ENCODE measurements around the gene CNTN1. TPM values are rescaled to one million over a fixed set of nuclear protein-coding genes. Genes with fewer than 3 reads are reported as not detected.

CNTN1 gene
- polyA plus RNA-seq, 1 donor from 2014 or later, result 101 TPM

GRCh38 chr12:40801861-40802260 lies 109.6 kb downstream of the CNTN1 start:
- Histone ChIP-seq H3K27me3 (ENCODE audit: insufficient read depth, low read depth, low read length) (no peaks in the 10 kb centered on the region), H3F3A (ENCODE audit: insufficient read depth, low read length, poor library complexity, severe bottlenecking) (no peaks in the 10 kb centered on the region), H3K9me3 (ENCODE audit: low read length) (no peaks in the 10 kb centered on the region), H4K20me1 (ENCODE audit: insufficient read depth) (no peaks in the 10 kb centered on the region), H3K9ac (ENCODE audit: low read length) (no peak overlapping the region), H3K4me2 (ENCODE audit: low read length) (no peak overlapping the region), H3K79me2 (replicated peaks; ENCODE audit: insufficient read depth, low read length) (no peaks in the 10 kb centered on the region), H3K9me2 (ENCODE audit: insufficient read depth, low read length) (no peaks in the 10 kb centered on the region), H3K36me3 (ENCODE audit: insufficient read depth, low read length) (no peaks in the 10 kb centered on the region), H2AFZ (ENCODE audit: low read depth, low read length) (no peak overlapping the region), H3K4me3 (ENCODE audit: low read length) (no peak overlapping the region), H3K27ac (ENCODE audit: low read length) (no peak overlapping the region)
- TF ChIP-seq POLR2AphosphoS5 (IDR thresholded peaks at IDR 0.05) (no peak), EP300 (conservative IDR thresholded peaks at IDR 0.05; ENCODE audit: poor library complexity, severe bottlenecking) (no peak), SMC3 (conservative IDR thresholded peaks at IDR 0.05; ENCODE audit: poor library complexity) (no peak), EZH2 (IDR thresholded peaks at IDR 0.05; ENCODE audit: borderline replicate concordance, insufficient read depth, low read length, poor library complexity, severe bottlenecking) (no peak), MXI1 (conservative IDR thresholded peaks at IDR 0.05; ENCODE audit: poor library complexity, severe bottlenecking) (no peak), RAD21 (conservative IDR thresholded peaks at IDR 0.05) (no peak)
- TF ChIP-seq, protein P1, sequence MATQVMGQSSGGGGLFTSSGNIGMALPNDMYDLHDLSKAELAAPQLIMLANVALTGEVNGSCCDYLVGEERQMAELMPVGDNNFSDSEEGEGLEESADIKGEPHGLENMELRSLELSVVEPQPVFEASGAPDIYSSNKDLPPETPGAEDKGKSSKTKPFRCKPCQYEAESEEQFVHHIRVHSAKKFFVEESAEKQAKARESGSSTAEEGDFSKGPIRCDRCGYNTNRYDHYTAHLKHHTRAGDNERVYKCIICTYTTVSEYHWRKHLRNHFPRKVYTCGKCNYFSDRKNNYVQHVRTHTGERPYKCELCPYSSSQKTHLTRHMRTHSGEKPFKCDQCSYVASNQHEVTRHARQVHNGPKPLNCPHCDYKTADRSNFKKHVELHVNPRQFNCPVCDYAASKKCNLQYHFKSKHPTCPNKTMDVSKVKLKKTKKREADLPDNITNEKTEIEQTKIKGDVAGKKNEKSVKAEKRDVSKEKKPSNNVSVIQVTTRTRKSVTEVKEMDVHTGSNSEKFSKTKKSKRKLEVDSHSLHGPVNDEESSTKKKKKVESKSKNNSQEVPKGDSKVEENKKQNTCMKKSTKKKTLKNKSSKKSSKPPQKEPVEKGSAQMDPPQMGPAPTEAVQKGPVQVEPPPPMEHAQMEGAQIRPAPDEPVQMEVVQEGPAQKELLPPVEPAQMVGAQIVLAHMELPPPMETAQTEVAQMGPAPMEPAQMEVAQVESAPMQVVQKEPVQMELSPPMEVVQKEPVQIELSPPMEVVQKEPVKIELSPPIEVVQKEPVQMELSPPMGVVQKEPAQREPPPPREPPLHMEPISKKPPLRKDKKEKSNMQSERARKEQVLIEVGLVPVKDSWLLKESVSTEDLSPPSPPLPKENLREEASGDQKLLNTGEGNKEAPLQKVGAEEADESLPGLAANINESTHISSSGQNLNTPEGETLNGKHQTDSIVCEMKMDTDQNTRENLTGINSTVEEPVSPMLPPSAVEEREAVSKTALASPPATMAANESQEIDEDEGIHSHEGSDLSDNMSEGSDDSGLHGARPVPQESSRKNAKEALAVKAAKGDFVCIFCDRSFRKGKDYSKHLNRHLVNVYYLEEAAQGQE (IDR thresholded peaks at IDR 0.05; ENCODE audit: borderline replicate concordance), result no peak

GRCh38 chr12:40802656-40803055 lies 110.4 kb downstream of the CNTN1 start:
- H3K9ac ChIP-seq (ENCODE audit: low read length), result no peak overlapping the region
- no peaks in the 10 kb centered on the region for H3K36me3 ChIP-seq (ENCODE audit: insufficient read depth, low read length)
- no peaks in the 10 kb centered on the region for H3K9me3 ChIP-seq (ENCODE audit: low read length)
- TF ChIP-seq POLR2AphosphoS5 (IDR thresholded peaks at IDR 0.05) (no peak), MXI1 (conservative IDR thresholded peaks at IDR 0.05; ENCODE audit: poor library complexity, severe bottlenecking) (no peak), TAF1 (IDR thresholded peaks at IDR 0.05; ENCODE audit: low read depth) (no peak), EZH2 (IDR thresholded peaks at IDR 0.05; ENCODE audit: borderline replicate concordance, insufficient read depth, low read length, poor library complexity, severe bottlenecking) (no peak), EP300 (conservative IDR thresholded peaks at IDR 0.05; ENCODE audit: poor library complexity, severe bottlenecking) (no peak), RAD21 (conservative IDR thresholded peaks at IDR 0.05) (no peak), SMC3 (conservative IDR thresholded peaks at IDR 0.05; ENCODE audit: poor library complexity) (no peak)
- TF ChIP-seq, protein P2, sequence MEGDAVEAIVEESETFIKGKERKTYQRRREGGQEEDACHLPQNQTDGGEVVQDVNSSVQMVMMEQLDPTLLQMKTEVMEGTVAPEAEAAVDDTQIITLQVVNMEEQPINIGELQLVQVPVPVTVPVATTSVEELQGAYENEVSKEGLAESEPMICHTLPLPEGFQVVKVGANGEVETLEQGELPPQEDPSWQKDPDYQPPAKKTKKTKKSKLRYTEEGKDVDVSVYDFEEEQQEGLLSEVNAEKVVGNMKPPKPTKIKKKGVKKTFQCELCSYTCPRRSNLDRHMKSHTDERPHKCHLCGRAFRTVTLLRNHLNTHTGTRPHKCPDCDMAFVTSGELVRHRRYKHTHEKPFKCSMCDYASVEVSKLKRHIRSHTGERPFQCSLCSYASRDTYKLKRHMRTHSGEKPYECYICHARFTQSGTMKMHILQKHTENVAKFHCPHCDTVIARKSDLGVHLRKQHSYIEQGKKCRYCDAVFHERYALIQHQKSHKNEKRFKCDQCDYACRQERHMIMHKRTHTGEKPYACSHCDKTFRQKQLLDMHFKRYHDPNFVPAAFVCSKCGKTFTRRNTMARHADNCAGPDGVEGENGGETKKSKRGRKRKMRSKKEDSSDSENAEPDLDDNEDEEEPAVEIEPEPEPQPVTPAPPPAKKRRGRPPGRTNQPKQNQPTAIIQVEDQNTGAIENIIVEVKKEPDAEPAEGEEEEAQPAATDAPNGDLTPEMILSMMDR (IDR thresholded peaks at IDR 0.05; ENCODE audit: poor library complexity, severe bottlenecking), result no peak
- TF ChIP-seq, protein P1 (IDR thresholded peaks at IDR 0.05; ENCODE audit: borderline replicate concordance), result no peak
- H3K27ac ChIP-seq (ENCODE audit: low read length), result no peak overlapping the region
- H3K79me2 ChIP-seq (replicated peaks; ENCODE audit: insufficient read depth, low read length), result no peaks in the 10 kb centered on the region
- no peaks in the 10 kb centered on the region for H3K27me3 ChIP-seq (ENCODE audit: insufficient read depth, low read depth, low read length)
- H2AFZ ChIP-seq (ENCODE audit: low read depth, low read length), result no peak overlapping the region
- H4K20me1 ChIP-seq (ENCODE audit: insufficient read depth), result no peaks in the 10 kb centered on the region
- H3F3A ChIP-seq (ENCODE audit: insufficient read depth, low read length, poor library complexity, severe bottlenecking), result no peaks in the 10 kb centered on the region
- no peak overlapping the region for H3K4me2 ChIP-seq (ENCODE audit: low read length)
- no peak overlapping the region for H3K4me3 ChIP-seq (ENCODE audit: low read length)
- no peaks in the 10 kb centered on the region for H3K9me2 ChIP-seq (ENCODE audit: insufficient read depth, low read length)

Measured in neural cell (in vitro differentiated cells).